ENCODE results near the gene TAF1D.
"Not testable (repeated sequence)": the region's sequence is repeated elsewhere in the genome, so short reads cannot be mapped to it uniquely, and the experiment has no call there.

Gene TAF1D

GRCh38 chr11:93747122-93747521 is 5.8 kb upstream of the TAF1D start:
- Histone ChIP-seq H3K4me3 (IDR thresholded peaks at IDR 0.05; ENCODE audit: insufficient read depth, low read depth, low read length) (no peak overlapping the region), H3K36me3 (ENCODE audit: insufficient read depth) (no peaks in the 10 kb centered on the region), H3K27me3 (ENCODE audit: insufficient read depth, low read depth) (no peaks in the 10 kb centered on the region), H3K9ac (no peak overlapping the region), H3K79me2 (ENCODE audit: insufficient read depth, low read depth) (peaks cover 5% of the 10 kb centered on the region; the same call in 1 of the 2 replicates), H3K4me1 (ENCODE audit: low read depth, poor library complexity, severe bottlenecking) (no peaks in the 10 kb centered on the region), H2AFZ (ENCODE audit: low read depth) (no peak overlapping the region), H3K4me2 (no peak overlapping the region), H3K27ac (no peak overlapping the region), H4K20me1 (ENCODE audit: insufficient read depth) (no peaks in the 10 kb centered on the region)
- TF ChIP-seq, protein P1, sequence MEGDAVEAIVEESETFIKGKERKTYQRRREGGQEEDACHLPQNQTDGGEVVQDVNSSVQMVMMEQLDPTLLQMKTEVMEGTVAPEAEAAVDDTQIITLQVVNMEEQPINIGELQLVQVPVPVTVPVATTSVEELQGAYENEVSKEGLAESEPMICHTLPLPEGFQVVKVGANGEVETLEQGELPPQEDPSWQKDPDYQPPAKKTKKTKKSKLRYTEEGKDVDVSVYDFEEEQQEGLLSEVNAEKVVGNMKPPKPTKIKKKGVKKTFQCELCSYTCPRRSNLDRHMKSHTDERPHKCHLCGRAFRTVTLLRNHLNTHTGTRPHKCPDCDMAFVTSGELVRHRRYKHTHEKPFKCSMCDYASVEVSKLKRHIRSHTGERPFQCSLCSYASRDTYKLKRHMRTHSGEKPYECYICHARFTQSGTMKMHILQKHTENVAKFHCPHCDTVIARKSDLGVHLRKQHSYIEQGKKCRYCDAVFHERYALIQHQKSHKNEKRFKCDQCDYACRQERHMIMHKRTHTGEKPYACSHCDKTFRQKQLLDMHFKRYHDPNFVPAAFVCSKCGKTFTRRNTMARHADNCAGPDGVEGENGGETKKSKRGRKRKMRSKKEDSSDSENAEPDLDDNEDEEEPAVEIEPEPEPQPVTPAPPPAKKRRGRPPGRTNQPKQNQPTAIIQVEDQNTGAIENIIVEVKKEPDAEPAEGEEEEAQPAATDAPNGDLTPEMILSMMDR (conservative IDR thresholded peaks at IDR 0.05; ENCODE audit: low read depth, low read length): no peak

DNA sequence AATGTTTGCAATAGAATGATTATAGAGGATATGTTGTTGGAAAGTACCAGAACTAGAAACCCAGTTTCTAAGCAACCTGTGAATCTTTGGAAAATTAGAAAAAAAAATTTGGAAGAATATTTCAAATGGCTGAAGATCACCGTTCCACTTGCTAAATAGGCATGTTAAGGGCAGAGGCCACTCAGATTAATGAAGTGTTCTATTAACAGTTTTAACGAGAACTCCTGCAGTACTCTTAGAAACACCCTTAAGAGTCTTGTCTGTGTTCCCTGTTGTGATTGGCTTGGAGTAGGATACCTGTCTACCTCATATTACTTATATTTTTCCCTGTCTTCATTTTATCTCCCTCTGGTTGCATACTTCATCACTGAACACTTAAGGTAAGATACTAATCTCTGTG is 4.8 kb upstream of the TAF1D start:
- Histone ChIP-seq H2AFZ (ENCODE audit: low read depth) (no peak overlapping the region), H3K27me3 (ENCODE audit: insufficient read depth, low read depth) (no peaks in the 10 kb centered on the region), H3K4me3 (IDR thresholded peaks at IDR 0.05; ENCODE audit: insufficient read depth, low read depth, low read length) (no peak overlapping the region), H4K20me1 (ENCODE audit: insufficient read depth) (no peaks in the 10 kb centered on the region), H3K36me3 (ENCODE audit: insufficient read depth) (no peaks in the 10 kb centered on the region), H3K4me1 (ENCODE audit: low read depth, poor library complexity, severe bottlenecking) (no peaks in the 10 kb centered on the region), H3K27ac (no peak overlapping the region), H3K4me2 (no peak overlapping the region), H3K79me2 (ENCODE audit: insufficient read depth, low read depth) (peaks cover 7% of the 10 kb centered on the region), H3K9ac (no peak overlapping the region)
- TF ChIP-seq, protein P1 (conservative IDR thresholded peaks at IDR 0.05; ENCODE audit: low read depth, low read length): no peak

DNA sequence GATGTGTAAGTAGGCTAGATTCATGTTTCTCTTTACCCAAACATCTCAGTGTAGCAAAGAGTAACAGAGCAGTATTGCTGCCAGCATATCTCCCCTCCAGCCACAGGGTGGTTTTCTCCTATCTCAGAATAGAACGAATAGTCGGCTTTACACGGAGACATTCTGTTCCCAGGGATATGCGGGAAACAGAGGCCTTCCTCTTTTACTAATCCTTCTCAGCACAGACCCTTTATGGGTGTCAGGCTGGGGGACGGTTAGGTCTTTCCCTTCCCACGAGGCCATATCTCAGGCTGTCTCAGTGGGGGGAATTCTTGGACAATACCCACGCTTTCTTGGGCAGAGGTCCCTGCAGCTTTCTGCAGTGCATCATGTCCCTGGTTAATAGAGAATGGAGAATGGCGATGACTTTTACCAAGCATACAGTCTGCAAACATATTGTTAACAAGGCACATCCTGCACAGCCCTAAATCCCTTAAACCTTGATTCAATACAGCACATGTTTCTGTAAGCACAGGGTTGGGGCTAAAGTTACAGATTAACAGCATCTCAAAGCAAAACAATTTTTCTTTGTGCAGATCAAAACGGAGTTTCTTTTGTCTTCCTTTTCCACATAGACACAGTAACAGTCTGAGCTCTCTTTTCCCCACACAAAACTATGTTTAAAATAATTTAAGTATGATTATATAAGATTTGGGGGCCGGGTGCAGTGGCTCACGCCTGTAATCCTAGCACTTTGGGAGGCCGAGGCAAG is 3.9 kb upstream of the TAF1D start:
- H3K27me3 ChIP-seq (ENCODE audit: insufficient read depth, low read depth); H3K9ac ChIP-seq; H3K27ac ChIP-seq; H3K4me1 ChIP-seq (ENCODE audit: low read depth, poor library complexity, severe bottlenecking); H2AFZ ChIP-seq (ENCODE audit: low read depth); H4K20me1 ChIP-seq (ENCODE audit: insufficient read depth); H3K4me3 ChIP-seq (IDR thresholded peaks at IDR 0.05; ENCODE audit: insufficient read depth, low read depth, low read length); H3K4me2 ChIP-seq; H3K36me3 ChIP-seq (ENCODE audit: insufficient read depth): not testable (repeated sequence)
- H3K79me2 ChIP-seq (ENCODE audit: insufficient read depth, low read depth): peaks cover 16% of the 10 kb centered on the region

GRCh38 chr11:93744669-93745004 is 3.3 kb upstream of the TAF1D start:
- Histone ChIP-seq H3K4me3 (IDR thresholded peaks at IDR 0.05; ENCODE audit: insufficient read depth, low read depth, low read length) (no peak overlapping the region), H3K79me2 (ENCODE audit: insufficient read depth, low read depth) (peaks cover 21% of the 10 kb centered on the region), H3K4me2 (no peak overlapping the region), H3K9ac (no peak overlapping the region), H3K27me3 (ENCODE audit: insufficient read depth, low read depth) (no peaks in the 10 kb centered on the region), H3K27ac (no peak overlapping the region), H2AFZ (ENCODE audit: low read depth) (no peak overlapping the region), H3K36me3 (ENCODE audit: insufficient read depth) (no peaks in the 10 kb centered on the region; the same call in 1 of the 2 replicates), H4K20me1 (ENCODE audit: insufficient read depth) (no peaks in the 10 kb centered on the region), H3K4me1 (ENCODE audit: low read depth, poor library complexity, severe bottlenecking) (no peaks in the 10 kb centered on the region)
- TF ChIP-seq, protein P1 (conservative IDR thresholded peaks at IDR 0.05; ENCODE audit: low read depth, low read length): no peak

- Histone ChIP-seq H3K4me2 (no peak overlapping the region), H3K9ac (no peak overlapping the region), H3K27ac (no peak overlapping the region), H3K27me3 (ENCODE audit: insufficient read depth, low read depth) (no peaks in the 10 kb centered on the region), H3K36me3 (ENCODE audit: insufficient read depth) (no peaks in the 10 kb centered on the region; the same call in 1 of the 2 replicates), H4K20me1 (ENCODE audit: insufficient read depth) (peaks cover 7% of the 10 kb centered on the region; the same call in 1 of the 2 replicates), H3K4me1 (ENCODE audit: low read depth, poor library complexity, severe bottlenecking) (peaks cover 2% of the 10 kb centered on the region), H3K79me2 (ENCODE audit: insufficient read depth, low read depth) (peaks cover 35% of the 10 kb centered on the region), H2AFZ (ENCODE audit: low read depth) (no peak overlapping the region), H3K4me3 (IDR thresholded peaks at IDR 0.05; ENCODE audit: insufficient read depth, low read depth, low read length) (no peak overlapping the region)
- TF ChIP-seq, protein P1 (conservative IDR thresholded peaks at IDR 0.05; ENCODE audit: low read depth, low read length): no peak
Measured at GRCh38 chr11:93743291-93743690, 2.0 kb upstream of the TAF1D start.

Measured in KMS-11 (cell line).